Activated T-cell treated with anti-CD3 and anti-CD28 coated beads, Interleukin-2, amount 50 U/mL, for 72 hours (primary cell): ENCODE data around the gene PARPBP. TPM values are rescaled to one million over a fixed set of nuclear protein-coding genes. Genes with fewer than 3 reads are reported as not detected.
"Not testable (repeated sequence)": the region's sequence is repeated elsewhere in the genome, so short reads cannot be mapped to it uniquely, and the experiment has no call there.

Experiments used
- ATAC-seq, 2 donors: fragments of 150-1000 bp; cut with Tn5 transposase; replicated peaks in 1 of 2; 2 replicates each; pipeline ENCODE4 v1.10.0; 2021; ENCODE audit warnings: moderate library complexity in 2 of 2, mild to moderate bottlenecking in 1 of 2
- DNase-seq, 2 donors: peaks; one replicate each; pipeline ENCODE4 v3.0.0; 2021 to 2022; ENCODE audit warnings: mixed read lengths in 1 of 2
- H3K27ac Mint-ChIP-seq: one replicate; pipeline ENCODE4 v1.8.0; 2022; ENCODE audit warnings: mild to moderate bottlenecking, moderate library complexity, mixed read lengths
- H3K27me3 Mint-ChIP-seq: one replicate; pipeline ENCODE4 v1.8.0; 2022; ENCODE audit warnings: low read depth, mixed read lengths
- H3K36me3 Mint-ChIP-seq, 2 donors: one replicate each; pipeline ENCODE4 v1.8.0; 2022; ENCODE audit warnings: mixed read lengths in 2 of 2, mild to moderate bottlenecking in 1 of 2; ENCODE audit not compliant: insufficient read depth in 2 of 2
- H3K4me1 Mint-ChIP-seq: one replicate; pipeline ENCODE4 v1.8.0; 2022; ENCODE audit warnings: low read depth, mixed read lengths
- H3K4me3 Mint-ChIP-seq, 2 donors: one replicate each; pipeline ENCODE4 v1.8.0; 2022; ENCODE audit warnings: mild to moderate bottlenecking in 2 of 2, mixed read lengths in 2 of 2, moderate library complexity in 2 of 2
- H3K9me3 Mint-ChIP-seq, 2 donors: one replicate each; pipeline ENCODE4 v1.8.0; 2022; ENCODE audit warnings: mixed read lengths in 2 of 2
- total RNA-seq, 2 donors: library from RNA; stranded (reverse); gene quantifications; one replicate each; pipeline ENCODE4 v1.2.3, GENCODE V29; 2022

The PARPBP gene
- total RNA-seq, 2 donors from 2014 or later, result 17.7 to 19.1 TPM

DNA sequence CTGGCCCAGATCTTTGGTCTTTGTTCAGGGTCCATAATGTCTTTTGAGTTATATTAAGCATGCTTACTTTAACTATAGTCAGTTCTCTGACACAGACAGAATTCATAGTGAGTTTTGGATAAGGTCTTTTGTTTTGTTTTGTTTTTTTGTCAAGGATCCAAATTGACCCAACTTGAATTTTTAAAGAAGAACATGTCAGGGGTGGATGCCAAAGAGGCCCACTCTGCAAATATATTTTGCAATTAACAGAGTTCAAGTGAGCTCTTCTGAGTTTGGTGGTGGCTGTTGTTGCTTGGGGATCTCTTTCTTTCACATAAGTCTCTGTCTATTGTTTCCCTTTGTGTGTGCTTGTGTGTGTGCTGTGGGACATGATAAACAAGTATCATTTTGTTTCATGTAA is 112.1 kb downstream of the PARPBP start:
- Mint-ChIP-seq H3K27ac (no peak overlapping the region), H3K27me3 (peaks cover 17% of the 10 kb centered on the region), H3K4me3 (no peak overlapping the region), H3K9me3 (no peaks in the 10 kb centered on the region), H3K36me3 (no peaks in the 10 kb centered on the region), H3K4me1 (no peaks in the 10 kb centered on the region)
- ATAC-seq (no peak), DNase-seq (no peak)

- Mint-ChIP-seq H3K4me1 (no peaks in the 10 kb centered on the region), H3K27me3 (peaks cover 17% of the 10 kb centered on the region), H3K9me3 (no peaks in the 10 kb centered on the region), H3K4me3 (no peak overlapping the region), H3K36me3 (no peaks in the 10 kb centered on the region), H3K27ac (no peak overlapping the region)
- DNase-seq, result no peak
- ATAC-seq, result no peak
Measured at GRCh38 chr12:102232446-102232845, 112.5 kb downstream of the PARPBP start.

- no peak for ATAC-seq
- H3K9me3 Mint-ChIP-seq, result peaks cover 0 to 4% of the 10 kb centered on the region in 2 donors
- no peak overlapping the region for H3K27ac Mint-ChIP-seq
- no peaks in the 10 kb centered on the region for H3K36me3 Mint-ChIP-seq
- H3K4me1 Mint-ChIP-seq, result no peaks in the 10 kb centered on the region
- H3K4me3 Mint-ChIP-seq, result no peak overlapping the region
- no peak for DNase-seq
- H3K27me3 Mint-ChIP-seq, result peaks cover 10% of the 10 kb centered on the region
Measured at GRCh38 chr12:102234599-102234998, 114.6 kb downstream of the PARPBP start.

DNA sequence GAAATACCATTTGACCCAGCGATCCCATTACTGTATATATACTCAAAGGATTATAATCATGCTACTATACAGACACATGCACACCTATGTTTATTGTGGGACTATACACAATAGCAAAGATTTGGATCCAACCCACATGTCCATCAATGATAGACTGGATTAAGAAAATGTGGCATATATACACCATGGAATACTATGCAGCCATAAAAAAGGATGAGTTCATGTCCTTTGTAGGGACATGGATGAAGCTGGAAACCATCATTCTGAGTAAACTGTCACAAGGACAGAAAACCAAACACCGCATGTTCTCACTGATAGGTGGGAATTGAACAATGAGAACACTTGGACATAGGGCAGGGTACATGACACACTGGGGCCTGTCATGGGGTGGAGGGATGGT is 120.9 kb downstream of the PARPBP start:
- H3K4me1 Mint-ChIP-seq, H3K4me3 Mint-ChIP-seq, H3K27me3 Mint-ChIP-seq, DNase-seq, H3K9me3 Mint-ChIP-seq, H3K36me3 Mint-ChIP-seq, ATAC-seq, H3K27ac Mint-ChIP-seq: not testable (repeated sequence)

Other genes with a start within 250 kb of the PARPBP start
- 1 to 10 TPM; 6.4 to 9.9 TPM for gene DRAM1, start 242.6 kb upstream of the PARPBP start, total RNA-seq
- gene WASHC3, start 58.2 kb upstream of the PARPBP start, total RNA-seq, result 10 to 100 TPM; 56.6 to 66.1 TPM
- 100 to 1,000 TPM in 1 of 2 donors, 10 to 100 TPM in 1; 95.2 to 129 TPM for gene NUP37, start 69 bp upstream of the PARPBP start, total RNA-seq
- gene PMCH, start 77.7 kb downstream of the PARPBP start, total RNA-seq, result 1 to 10 TPM; 1.1 to 1.2 TPM